Fibroblast of lung (primary cell): ENCODE data around the gene PAFAH1B2.

Experiments used
- EZH2 ChIP-seq: IDR thresholded peaks from 2 replicates; pipeline ENCODE4 v1.5.1; 2012; ENCODE audit warnings: low read length, control low read depth, mild to moderate bottlenecking; ENCODE audit errors: missing control alignments
- TF ChIP-seq, protein P1 (sequence below), 2 donors: IDR thresholded peaks in 1 of 2; conservative IDR thresholded peaks in 1 of 2; 1 replicate in 1 of 2; 2 replicates in 1 of 2; pipeline ENCODE4 v1.5.1; 2011 to 2012; ENCODE audit warnings: low read length in 2 of 2, control low read depth in 1 of 2, inconsistent platforms in 1 of 2, low read depth in 1 of 2, mild to moderate bottlenecking in 1 of 2

GRCh38 chr11:117160826-117161225 is 16.7 kb downstream of the PAFAH1B2 start:
- TF ChIP-seq, protein P1, sequence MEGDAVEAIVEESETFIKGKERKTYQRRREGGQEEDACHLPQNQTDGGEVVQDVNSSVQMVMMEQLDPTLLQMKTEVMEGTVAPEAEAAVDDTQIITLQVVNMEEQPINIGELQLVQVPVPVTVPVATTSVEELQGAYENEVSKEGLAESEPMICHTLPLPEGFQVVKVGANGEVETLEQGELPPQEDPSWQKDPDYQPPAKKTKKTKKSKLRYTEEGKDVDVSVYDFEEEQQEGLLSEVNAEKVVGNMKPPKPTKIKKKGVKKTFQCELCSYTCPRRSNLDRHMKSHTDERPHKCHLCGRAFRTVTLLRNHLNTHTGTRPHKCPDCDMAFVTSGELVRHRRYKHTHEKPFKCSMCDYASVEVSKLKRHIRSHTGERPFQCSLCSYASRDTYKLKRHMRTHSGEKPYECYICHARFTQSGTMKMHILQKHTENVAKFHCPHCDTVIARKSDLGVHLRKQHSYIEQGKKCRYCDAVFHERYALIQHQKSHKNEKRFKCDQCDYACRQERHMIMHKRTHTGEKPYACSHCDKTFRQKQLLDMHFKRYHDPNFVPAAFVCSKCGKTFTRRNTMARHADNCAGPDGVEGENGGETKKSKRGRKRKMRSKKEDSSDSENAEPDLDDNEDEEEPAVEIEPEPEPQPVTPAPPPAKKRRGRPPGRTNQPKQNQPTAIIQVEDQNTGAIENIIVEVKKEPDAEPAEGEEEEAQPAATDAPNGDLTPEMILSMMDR (conservative IDR thresholded peaks at IDR 0.05 in 1 of 2, IDR thresholded peaks at IDR 0.05 in 1 of 2; ENCODE audit: low read depth in 1 of 2, low read length in 2 of 2), result no peak
- no peak for TF ChIP-seq EZH2
